PFSK-1 (cell line): Measurements from ENCODE around the gene FRMD4A.

ENCODE experiments used
- FOXP2 ChIP-seq: optimal IDR thresholded peaks from 2 replicates; pipeline ENCODE3; 2011; ENCODE audit warnings: borderline replicate concordance, control low read depth, inconsistent platforms; ENCODE audit not compliant: insufficient read depth; ENCODE audit errors: extremely low read length, extremely low read depth
- POLR2AphosphoS5 ChIP-seq: IDR thresholded peaks from 2 replicates; pipeline ENCODE4 v1.6.1; 2012; ENCODE audit warnings: low read depth, mild to moderate bottlenecking, control low read depth, low read length, moderate library complexity
- REST ChIP-seq, 2 experiments: IDR thresholded peaks; 2 replicates each; pipeline versions ENCODE4 v1.6.1 to v1.8.0; 2011 to 2012; ENCODE audit warnings: low read depth in 2 of 2, low read length in 2 of 2, control low read depth in 1 of 2, inconsistent platforms in 1 of 2, mild to moderate bottlenecking in 1 of 2, moderate library complexity in 1 of 2; ENCODE audit not compliant: insufficient read depth in 1 of 2
- SIN3A ChIP-seq: IDR thresholded peaks from 2 replicates; pipeline ENCODE4 v1.6.1; 2012; ENCODE audit warnings: mild to moderate bottlenecking, low read length, moderate library complexity, borderline replicate concordance; ENCODE audit not compliant: insufficient read depth
- TAF1 ChIP-seq: IDR thresholded peaks from 2 replicates; pipeline ENCODE4 v1.6.1; 2012; ENCODE audit warnings: low read length, control low read depth, borderline replicate concordance; ENCODE audit not compliant: insufficient read depth

FRMD4A gene

DNA sequence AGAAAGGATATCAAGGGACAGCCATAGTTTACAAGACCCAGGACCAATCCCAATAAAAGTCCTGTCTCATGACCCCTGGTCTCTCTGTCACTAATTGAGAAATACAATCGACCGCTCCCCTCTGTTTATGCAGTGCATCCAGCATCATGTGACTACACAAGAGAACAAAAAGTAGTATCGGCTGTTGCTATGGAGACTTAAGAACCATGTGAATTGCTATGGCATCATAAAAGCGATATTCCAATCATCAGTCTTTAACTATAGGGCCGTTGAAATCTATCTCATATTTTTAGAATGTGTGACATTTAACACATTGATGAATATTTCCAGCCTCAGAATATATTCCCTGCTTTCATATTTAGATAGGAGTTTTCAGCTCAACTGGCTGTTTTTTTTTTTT lies 139.3 kb downstream of the FRMD4A start:
- TF ChIP-seq TAF1: no peak
- no peak for TF ChIP-seq REST (IDR thresholded peaks at IDR 0.05; ENCODE audit: insufficient read depth in 1 of 2, low read depth in 2 of 2, low read length in 2 of 2)
- TF ChIP-seq POLR2AphosphoS5: no peak
- no peak for TF ChIP-seq FOXP2

GRCh38 chr10:14190702-14191101 lies 140.0 kb downstream of the FRMD4A start:
- TF ChIP-seq SIN3A (no peak), POLR2AphosphoS5 (no peak), REST (IDR thresholded peaks at IDR 0.05; ENCODE audit: insufficient read depth in 1 of 2, low read depth in 2 of 2, low read length in 2 of 2) (no peak), TAF1 (no peak), FOXP2 (no peak)

GRCh38 chr10:14186245-14186644 lies 144.5 kb downstream of the FRMD4A start:
- TF ChIP-seq FOXP2 (no peak), TAF1 (no peak), REST (IDR thresholded peaks at IDR 0.05; ENCODE audit: insufficient read depth in 1 of 2, low read depth in 2 of 2, low read length in 2 of 2) (no peak), POLR2AphosphoS5 (no peak), SIN3A (no peak)

GRCh38 chr10:14185316-14186045 lies 145.2 kb downstream of the FRMD4A start:
- TF ChIP-seq SIN3A (peak; percentile 98), REST (IDR thresholded peaks at IDR 0.05; ENCODE audit: insufficient read depth in 1 of 2, low read depth in 2 of 2, low read length in 2 of 2) (0 out of 4 replicates have a peak, but pooled peaks of 1 of the 2 experiments have one; percentile 29), POLR2AphosphoS5 (peak; percentile 100), TAF1 (peak; percentile 43; the same call in 1 of the 2 replicates), FOXP2 (peak; percentile 62)
